ENCODE measurements around the gene TDRD6.

DNA sequence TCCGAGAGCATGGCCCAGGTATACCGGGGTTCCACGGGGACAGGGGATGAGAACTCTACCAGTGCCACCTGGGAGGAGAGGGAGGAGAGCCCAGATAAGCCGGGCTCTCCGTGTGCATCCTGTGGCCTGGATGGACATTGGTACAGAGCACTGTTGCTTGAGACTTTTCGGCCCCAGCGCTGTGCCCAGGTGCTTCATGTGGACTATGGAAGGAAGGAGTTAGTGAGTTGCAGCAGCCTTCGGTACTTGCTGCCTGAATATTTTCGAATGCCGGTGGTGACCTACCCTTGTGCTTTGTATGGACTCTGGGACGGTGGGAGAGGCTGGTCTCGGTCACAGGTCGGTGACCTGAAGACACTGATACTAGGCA is 1.3 kb downstream of the TDRD6 start:
- TF ChIP-seq, protein P1, sequence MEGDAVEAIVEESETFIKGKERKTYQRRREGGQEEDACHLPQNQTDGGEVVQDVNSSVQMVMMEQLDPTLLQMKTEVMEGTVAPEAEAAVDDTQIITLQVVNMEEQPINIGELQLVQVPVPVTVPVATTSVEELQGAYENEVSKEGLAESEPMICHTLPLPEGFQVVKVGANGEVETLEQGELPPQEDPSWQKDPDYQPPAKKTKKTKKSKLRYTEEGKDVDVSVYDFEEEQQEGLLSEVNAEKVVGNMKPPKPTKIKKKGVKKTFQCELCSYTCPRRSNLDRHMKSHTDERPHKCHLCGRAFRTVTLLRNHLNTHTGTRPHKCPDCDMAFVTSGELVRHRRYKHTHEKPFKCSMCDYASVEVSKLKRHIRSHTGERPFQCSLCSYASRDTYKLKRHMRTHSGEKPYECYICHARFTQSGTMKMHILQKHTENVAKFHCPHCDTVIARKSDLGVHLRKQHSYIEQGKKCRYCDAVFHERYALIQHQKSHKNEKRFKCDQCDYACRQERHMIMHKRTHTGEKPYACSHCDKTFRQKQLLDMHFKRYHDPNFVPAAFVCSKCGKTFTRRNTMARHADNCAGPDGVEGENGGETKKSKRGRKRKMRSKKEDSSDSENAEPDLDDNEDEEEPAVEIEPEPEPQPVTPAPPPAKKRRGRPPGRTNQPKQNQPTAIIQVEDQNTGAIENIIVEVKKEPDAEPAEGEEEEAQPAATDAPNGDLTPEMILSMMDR (IDR thresholded peaks at IDR 0.05; ENCODE audit: insufficient read depth, low read depth, low read length): no peak
- TF ChIP-seq EZH2 (IDR thresholded peaks at IDR 0.05; ENCODE audit: insufficient read depth, low read length): no peak
